GDM1 (cell line): Measurements from ENCODE around the gene PABPC1L.
"Not testable (repeated sequence)": the region's sequence is repeated elsewhere in the genome, so short reads cannot be mapped to it uniquely, and the experiment has no call there.

Experiments used
- DNase-seq: peaks from one replicate; lab custom pipeline; 2025; lab: John Stamatoyannopoulos, UW

Gene PABPC1L

DNA sequence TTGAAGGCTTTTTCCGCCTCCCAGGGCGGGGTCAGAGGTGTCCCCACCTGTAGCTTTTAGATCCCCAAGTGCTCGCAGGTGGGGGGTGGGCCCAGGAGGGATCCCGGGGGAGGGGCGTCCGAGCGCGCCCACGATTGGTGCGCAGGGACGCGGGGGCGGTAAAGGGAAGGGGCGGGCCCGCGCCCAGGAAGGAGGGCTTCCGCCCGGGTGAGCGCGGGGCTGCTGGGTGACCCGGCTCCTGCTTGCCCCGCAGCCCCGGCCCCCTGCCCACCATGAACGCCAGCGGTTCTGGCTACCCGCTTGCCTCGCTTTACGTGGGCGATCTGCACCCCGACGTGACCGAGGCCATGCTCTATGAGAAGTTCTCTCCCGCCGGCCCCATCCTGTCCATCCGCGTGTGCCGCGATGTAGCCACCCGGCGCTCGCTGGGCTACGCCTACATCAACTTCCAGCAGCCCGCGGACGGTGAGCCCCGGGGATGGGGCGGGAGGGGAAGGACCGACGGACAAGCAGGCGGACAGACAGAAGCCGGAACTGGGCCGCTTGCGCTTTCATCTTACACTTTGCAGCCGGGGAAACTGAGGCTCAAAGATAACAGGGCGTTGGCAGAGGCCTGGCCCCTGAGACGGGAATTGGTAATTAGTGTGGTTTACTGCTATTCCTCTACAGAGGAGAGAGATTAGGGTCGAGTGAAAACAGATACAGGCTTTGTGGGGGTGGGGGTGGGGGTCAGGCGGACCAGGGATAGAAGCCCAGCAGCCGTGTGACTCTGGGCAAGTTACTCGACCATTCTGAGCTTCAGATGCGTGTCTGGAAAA is at the start of gene PABPC1L:
PABPC1L (plus strand) TSS at position 189 of the 818 bp plus-strand sequence; CDS start at position 273, 84 bp downstream.
- no peak for DNase-seq

GRCh38 chr20:44861531-44862006 is 48.3 kb upstream of the PABPC1L start:
- DNase-seq, result no peak

GRCh38 chr20:44862286-44862685 is 47.6 kb upstream of the PABPC1L start:
- DNase-seq, result no peak

DNA sequence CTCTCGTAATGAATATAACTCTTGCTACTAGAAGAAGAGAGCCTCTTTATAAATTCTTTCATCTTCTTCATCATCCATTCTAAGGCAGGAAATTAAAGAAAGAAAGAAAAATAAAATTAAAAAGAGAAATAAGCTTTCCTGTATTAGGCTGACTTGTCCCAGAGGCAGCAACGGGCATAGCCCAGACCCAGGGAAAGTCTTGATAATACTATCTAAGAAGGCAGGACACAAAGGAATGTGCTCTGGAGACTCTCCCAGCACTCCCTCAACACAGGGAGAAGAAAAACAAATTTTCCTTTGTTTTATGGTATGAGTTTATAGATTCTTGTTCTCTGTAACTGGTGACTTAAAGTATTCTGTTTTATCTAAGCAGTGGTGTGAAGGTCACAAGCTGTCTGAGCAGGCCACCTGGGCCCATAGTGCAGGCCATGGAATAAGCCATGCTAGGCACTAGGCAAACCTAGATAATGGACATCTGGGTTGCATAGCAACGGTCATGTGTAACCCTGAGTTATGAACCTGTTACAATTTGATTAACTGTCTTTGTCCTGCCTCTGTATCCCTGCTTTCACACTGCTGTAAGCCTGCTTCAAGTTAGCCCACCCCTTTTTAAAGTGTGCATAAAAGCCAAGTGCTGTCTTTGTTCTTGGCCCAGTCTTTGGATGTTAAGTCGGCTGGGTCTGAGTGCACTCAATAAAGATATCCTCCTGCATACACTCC is 46.3 kb upstream of the PABPC1L start:
- not testable (repeated sequence) for DNase-seq

GRCh38 chr20:44864493-44864892 is 45.4 kb upstream of the PABPC1L start:
- DNase-seq, result not testable (repeated sequence)

DNA sequence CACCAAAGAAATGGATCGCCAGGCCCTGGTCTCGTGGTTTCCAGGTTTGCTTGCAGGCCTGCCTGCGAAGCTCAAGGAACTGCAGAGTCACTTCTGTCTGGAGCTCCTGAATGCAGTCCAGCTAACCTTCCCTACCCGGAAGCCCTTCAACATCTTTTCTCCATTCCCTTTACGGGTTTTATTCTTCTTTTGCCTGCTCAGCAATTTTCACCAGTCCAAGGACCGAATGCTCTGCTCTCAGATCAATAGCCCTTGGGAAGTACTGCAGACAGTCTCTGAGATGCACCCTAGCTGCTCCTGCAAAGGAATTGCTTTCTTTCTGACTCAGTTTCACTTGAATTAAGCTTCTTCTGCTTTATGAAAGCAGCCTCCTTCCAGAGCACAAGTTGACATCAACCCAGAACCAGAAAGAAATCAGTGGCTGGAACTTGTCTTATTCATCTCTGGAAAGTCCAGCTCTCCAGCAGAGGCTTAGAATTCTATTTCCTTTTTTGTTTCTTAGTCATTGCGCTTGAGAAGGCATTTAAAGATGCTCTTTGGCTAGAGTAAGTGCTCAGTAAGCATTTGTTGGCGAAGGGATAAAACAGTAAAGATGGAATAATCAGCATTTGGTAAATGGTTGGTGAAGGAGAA is 43.0 kb upstream of the PABPC1L start:
- DNase-seq, result no peak

DNA sequence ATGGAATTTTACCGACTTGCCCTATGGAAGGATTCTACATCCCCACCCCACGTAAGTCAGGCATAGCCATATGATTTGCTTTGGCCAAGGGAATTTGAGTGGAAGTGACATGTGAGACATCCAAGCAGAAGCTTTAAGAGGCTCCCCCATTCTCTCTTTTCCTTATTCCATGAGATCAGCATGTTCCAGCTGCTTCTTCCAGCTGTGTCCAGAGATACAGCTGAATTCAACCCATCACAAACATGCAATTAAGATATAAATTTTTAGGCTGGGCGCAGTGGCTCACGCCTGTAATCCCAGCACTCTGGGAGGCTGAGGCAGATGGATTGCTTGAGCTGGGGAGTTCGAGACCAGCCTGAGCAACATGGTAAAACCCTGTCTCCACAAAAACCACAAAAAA is 40.4 kb upstream of the PABPC1L start:
- no peak for DNase-seq

DNA sequence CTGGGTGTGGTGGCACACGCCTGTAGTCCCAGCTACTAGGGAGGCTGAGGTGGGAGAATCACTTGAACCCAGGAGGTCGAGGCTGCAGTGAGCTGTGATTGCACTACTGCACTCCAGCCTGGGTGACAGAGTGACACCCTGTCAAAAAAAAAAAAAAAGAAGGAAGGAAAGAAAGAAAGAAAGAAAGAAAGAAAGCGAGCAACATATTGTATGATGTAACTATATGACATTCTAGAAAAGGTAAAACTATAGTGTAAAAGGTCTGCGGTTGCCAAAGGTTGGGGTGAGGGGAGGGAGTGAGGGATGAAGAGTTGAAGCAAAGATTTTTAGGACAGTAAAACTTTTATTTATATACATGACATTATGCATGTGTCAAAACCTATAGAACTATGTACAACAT is 27.5 kb upstream of the PABPC1L start:
- not testable (repeated sequence) for DNase-seq

DNA sequence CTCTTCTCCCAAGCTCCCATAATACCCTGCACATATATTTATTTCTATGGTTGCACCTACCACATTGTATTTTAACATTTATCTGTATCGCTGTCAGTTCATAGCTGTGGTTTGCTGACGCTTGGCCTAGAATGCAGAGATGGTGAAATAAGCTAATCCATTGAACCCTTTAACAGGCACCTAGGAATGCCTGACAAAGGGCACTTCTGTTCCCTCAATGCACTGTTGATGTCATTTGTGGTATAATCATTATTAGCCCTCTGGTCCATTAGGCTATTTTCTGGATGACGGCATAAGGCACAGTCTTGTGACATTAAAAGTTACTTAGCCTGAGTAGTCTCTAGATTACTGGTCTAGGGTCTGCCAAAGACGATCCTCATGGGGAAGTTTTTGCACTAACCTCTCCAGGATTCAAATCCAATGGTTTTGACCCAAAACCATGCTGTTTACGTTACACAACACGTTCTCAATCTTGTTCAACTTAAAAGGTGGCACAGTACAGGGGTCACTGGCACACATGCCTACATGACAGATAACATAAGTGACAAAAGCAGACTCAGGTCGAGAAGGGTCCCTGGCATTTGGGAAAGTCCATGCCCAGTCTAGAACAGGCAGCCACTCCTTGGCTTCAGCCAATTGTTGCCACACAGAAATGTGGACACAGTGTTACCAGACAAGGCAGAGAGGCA is 26.5 kb upstream of the PABPC1L start:
- no peak for DNase-seq

- DNase-seq, result no peak
Measured at GRCh38 chr20:44884907-44885391, 24.9 kb upstream of the PABPC1L start.

- peak; percentile 98 for DNase-seq
Measured at GRCh38 chr20:44885392-44886265, 24.2 kb upstream of the PABPC1L start, which contains the start of gene YWHAB. Gene YWHAB (plus strand): TSS chr20:44885705. CDS start chr20:44901534, 15,829 bp downstream.

DNA sequence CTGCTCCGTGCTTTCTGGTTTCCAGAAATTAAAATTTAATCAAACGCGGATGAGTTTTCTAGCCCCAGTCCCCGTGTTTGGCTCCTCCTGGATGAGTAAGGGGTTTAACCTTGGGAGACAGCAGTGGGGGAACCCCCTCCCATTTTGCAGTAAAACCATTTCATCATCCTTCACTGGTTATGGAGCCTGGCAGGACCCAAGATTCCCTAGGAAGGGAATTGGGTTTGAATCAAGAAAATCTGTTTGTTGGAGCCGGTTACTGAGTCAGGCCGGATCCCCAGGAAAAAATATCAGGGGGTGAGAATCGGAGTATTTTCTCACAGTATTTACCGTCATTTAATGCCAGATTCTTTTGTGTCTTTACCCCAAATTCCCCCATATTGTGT is 23.6 kb upstream of the PABPC1L start:
- no peak for DNase-seq

DNA sequence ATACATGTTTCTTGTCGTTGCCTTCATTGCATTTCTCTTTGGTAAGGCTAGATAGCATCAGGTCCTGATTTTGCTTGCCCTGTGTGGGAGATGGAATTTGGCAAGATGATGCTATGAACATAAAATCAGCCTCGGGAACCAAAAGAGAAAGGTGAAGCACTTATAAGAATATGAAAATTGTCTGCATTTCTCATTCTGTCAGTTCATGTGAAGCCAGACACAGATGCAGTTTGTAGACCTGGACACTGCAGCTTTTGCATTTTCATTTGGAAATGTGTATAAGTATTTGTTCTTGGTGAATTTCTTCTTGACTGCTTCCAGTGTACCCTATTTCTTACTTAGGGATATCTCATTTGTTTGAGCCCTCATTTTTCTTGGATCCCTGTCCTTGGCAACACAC is 23.0 kb upstream of the PABPC1L start:
- DNase-seq, result no peak

DNA sequence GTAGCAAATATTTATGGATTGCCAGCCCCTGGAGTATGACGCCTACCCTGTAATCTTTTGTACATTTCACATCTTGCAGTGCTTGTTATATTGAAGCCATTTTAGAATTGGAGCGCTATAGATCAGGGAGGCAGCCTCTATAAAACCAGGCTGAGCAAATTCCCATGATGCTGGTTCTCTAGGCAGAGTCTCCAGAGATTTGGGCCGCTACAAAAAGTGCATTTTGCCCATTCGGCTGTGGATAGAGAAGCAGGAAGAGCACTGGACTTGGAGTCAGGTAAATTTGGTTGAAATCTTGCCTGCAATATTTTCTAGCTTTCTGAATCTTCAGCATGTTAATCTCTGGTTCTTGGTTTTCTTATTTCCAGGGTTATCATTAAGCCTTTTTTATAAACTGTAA is 22.4 kb upstream of the PABPC1L start:
- no peak for DNase-seq

GRCh38 chr20:44888226-44889103 is 21.4 kb upstream of the PABPC1L start:
- no peak for DNase-seq

GRCh38 chr20:44891826-44892225 is 18.0 kb upstream of the PABPC1L start:
- DNase-seq, result no peak

- DNase-seq, result no peak
Measured at GRCh38 chr20:44894959-44895358, 14.9 kb upstream of the PABPC1L start.

GRCh38 chr20:44896583-44896982 is 13.3 kb upstream of the PABPC1L start:
- no peak for DNase-seq

DNA sequence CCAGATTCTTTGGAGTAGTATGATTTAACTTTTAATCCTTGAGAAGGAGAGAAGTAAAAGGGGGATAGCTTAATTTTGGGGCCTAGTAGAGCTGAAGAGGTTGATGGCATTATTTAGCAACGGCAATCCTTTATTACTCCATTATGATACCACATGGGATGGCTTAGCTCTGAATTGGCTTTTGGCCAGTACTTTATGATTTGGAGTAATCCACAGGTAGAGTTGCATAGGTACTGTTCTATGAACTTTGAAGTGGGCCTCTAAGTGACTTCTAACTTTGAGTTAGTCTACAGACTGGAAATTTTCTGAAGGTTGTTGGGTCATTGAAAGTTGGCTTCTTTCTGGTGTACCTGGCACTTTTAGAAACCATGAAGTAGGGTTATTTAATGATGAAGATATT is 12.7 kb upstream of the PABPC1L start:
- DNase-seq, result no peak
